ENCODE data around the gene TNFRSF12A. TPM values are rescaled to one million over a fixed set of nuclear protein-coding genes. Genes with fewer than 3 reads are reported as not detected.

TNFRSF12A gene
- total RNA-seq, 1 donor from 2014 or later: 14.3 TPM

GRCh38 chr16:2981177-2981898 is 38.8 kb upstream of the TNFRSF12A start:
- Histone ChIP-seq H3K4me2 (peak overlapping the region; percentile 78), H2AFZ (replicated peaks) (no peak overlapping the region), H4K20me1 (ENCODE audit: low read depth) (peaks cover 17% of the 10 kb centered on the region), H3K79me2 (ENCODE audit: low read depth) (peaks cover 16% of the 10 kb centered on the region), H3K9me3 (ENCODE audit: low read depth) (no peaks in the 10 kb centered on the region), H3K4me3 (peak overlapping the region; percentile 65), H3K4me1 (peaks cover 26% of the 10 kb centered on the region), H3F3A (ENCODE audit: low read depth) (peaks cover 38% of the 10 kb centered on the region), H3K27me3 (peaks cover 7% of the 10 kb centered on the region), H3K27ac (peak overlapping the region; percentile 32), H3K36me3 (no peaks in the 10 kb centered on the region), H3K9ac (no peak overlapping the region)
- DNase-seq (ENCODE audit: low spot score): peak; percentile 85
- Mint-ChIP-seq H3K4me1 (peaks cover 26% of the 10 kb centered on the region), H3K27ac (peak overlapping the region; percentile 74), H3K4me3 (peak overlapping the region; percentile 76), H3K9me3 (no peaks in the 10 kb centered on the region), H3K27me3 (ENCODE audit: insufficient read depth, low read depth) (peaks cover 9% of the 10 kb centered on the region), H3K36me3 (peaks cover 3% of the 10 kb centered on the region)
- TF ChIP-seq EZH2phosphoT487 (IDR thresholded peaks at IDR 0.05): no peak
- TF ChIP-seq, protein P1, sequence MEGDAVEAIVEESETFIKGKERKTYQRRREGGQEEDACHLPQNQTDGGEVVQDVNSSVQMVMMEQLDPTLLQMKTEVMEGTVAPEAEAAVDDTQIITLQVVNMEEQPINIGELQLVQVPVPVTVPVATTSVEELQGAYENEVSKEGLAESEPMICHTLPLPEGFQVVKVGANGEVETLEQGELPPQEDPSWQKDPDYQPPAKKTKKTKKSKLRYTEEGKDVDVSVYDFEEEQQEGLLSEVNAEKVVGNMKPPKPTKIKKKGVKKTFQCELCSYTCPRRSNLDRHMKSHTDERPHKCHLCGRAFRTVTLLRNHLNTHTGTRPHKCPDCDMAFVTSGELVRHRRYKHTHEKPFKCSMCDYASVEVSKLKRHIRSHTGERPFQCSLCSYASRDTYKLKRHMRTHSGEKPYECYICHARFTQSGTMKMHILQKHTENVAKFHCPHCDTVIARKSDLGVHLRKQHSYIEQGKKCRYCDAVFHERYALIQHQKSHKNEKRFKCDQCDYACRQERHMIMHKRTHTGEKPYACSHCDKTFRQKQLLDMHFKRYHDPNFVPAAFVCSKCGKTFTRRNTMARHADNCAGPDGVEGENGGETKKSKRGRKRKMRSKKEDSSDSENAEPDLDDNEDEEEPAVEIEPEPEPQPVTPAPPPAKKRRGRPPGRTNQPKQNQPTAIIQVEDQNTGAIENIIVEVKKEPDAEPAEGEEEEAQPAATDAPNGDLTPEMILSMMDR (IDR thresholded peaks at IDR 0.05): no peak

- Histone ChIP-seq H3K4me2 (peak overlapping the region; percentile 78), H3K27me3 (peaks cover 7% of the 10 kb centered on the region), H2AFZ (replicated peaks) (no peak overlapping the region), H3K4me3 (peak overlapping the region; percentile 65), H4K20me1 (ENCODE audit: low read depth) (peaks cover 13% of the 10 kb centered on the region), H3K9me3 (ENCODE audit: low read depth) (no peaks in the 10 kb centered on the region), H3K9ac (no peak overlapping the region), H3K36me3 (no peaks in the 10 kb centered on the region), H3F3A (ENCODE audit: low read depth) (peaks cover 38% of the 10 kb centered on the region), H3K79me2 (ENCODE audit: low read depth) (peaks cover 16% of the 10 kb centered on the region), H3K4me1 (peaks cover 26% of the 10 kb centered on the region), H3K27ac (peak overlapping the region; percentile 32)
- H3K4me1 Mint-ChIP-seq: peaks cover 26% of the 10 kb centered on the region
- H3K4me3 Mint-ChIP-seq: peak overlapping the region; percentile 76
- no peak overlapping the region for H3K27ac Mint-ChIP-seq
- no peak for TF ChIP-seq EZH2 (IDR thresholded peaks at IDR 0.05)
- TF ChIP-seq EZH2phosphoT487 (IDR thresholded peaks at IDR 0.05): no peak
- TF ChIP-seq, protein P1 (IDR thresholded peaks at IDR 0.05): no peak
- peaks cover 2% of the 10 kb centered on the region for H3K36me3 Mint-ChIP-seq
- peak; percentile 27 for DNase-seq (ENCODE audit: low spot score)
- H3K9me3 Mint-ChIP-seq: no peaks in the 10 kb centered on the region
- peaks cover 9% of the 10 kb centered on the region for H3K27me3 Mint-ChIP-seq (ENCODE audit: insufficient read depth, low read depth)
Observed at GRCh38 chr16:2981899-2982250, 38.3 kb upstream of the TNFRSF12A start.

DNA sequence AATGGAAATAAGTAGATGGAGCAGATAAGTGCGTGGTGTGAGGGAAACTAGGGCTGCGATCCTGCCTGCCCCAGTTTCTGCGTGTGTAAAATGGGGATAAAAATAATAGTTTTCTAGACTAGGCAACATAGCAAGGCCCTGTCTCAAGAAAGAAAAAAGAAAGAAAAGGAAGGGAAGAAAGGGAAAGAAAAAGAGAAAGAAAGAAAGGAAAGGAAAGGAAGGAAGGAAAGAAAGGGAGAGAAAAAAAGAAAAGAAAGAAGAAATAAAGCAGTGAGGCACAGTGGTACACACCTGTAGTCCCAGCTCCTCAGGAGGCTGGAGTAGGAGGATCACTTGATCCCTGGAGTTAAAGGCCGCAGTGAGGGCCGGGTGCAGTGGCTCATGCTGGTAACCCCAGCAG is 37.8 kb upstream of the TNFRSF12A start:
- no peak for DNase-seq (ENCODE audit: low spot score)
- H3K27me3 Mint-ChIP-seq (ENCODE audit: insufficient read depth, low read depth): peaks cover 9% of the 10 kb centered on the region
- H3K79me2 ChIP-seq (ENCODE audit: low read depth): peaks cover 16% of the 10 kb centered on the region
- no peaks in the 10 kb centered on the region for H3K36me3 Mint-ChIP-seq
- H3K27ac Mint-ChIP-seq: no peak overlapping the region
- H3K27me3 ChIP-seq: peaks cover 7% of the 10 kb centered on the region
- H3K36me3 ChIP-seq: no peaks in the 10 kb centered on the region
- H3K4me2 ChIP-seq: no peak overlapping the region
- no peak overlapping the region for H3K27ac ChIP-seq
- peak overlapping the region; percentile 71 for H3K4me3 Mint-ChIP-seq
- peaks cover 26% of the 10 kb centered on the region for H3K4me1 ChIP-seq
- no peak overlapping the region for H3K9ac ChIP-seq
- no peak overlapping the region for H3K4me3 ChIP-seq
- H3K4me1 Mint-ChIP-seq: peaks cover 24% of the 10 kb centered on the region
- H4K20me1 ChIP-seq (ENCODE audit: low read depth): peaks cover 8% of the 10 kb centered on the region
- TF ChIP-seq, protein P1 (IDR thresholded peaks at IDR 0.05): no peak
- TF ChIP-seq EZH2 (IDR thresholded peaks at IDR 0.05): no peak
- TF ChIP-seq EZH2phosphoT487 (IDR thresholded peaks at IDR 0.05): no peak
- H2AFZ ChIP-seq (replicated peaks): no peak overlapping the region
- H3K9me3 Mint-ChIP-seq: no peaks in the 10 kb centered on the region
- peaks cover 38% of the 10 kb centered on the region for H3F3A ChIP-seq (ENCODE audit: low read depth)
- H3K9me3 ChIP-seq (ENCODE audit: low read depth): no peaks in the 10 kb centered on the region
